Stimulated activated CD4-positive, alpha-beta T cell treated with anti-CD3 and anti-CD28 coated beads, TNF-alpha, amount 100 ng/mL, for 4 hours (primary cell): ENCODE measurements around the gene ZFP91.
A peak's percentile ranks its signal among the peaks of the same experiment; 100 is the strongest.

Source experiments
- DNase-seq, 3 experiments: peaks; one replicate each; pipeline ENCODE4 v3.0.0-alpha.2; 2020; ENCODE audit warnings: low read depth in 3 of 3

ZFP91 gene

DNA sequence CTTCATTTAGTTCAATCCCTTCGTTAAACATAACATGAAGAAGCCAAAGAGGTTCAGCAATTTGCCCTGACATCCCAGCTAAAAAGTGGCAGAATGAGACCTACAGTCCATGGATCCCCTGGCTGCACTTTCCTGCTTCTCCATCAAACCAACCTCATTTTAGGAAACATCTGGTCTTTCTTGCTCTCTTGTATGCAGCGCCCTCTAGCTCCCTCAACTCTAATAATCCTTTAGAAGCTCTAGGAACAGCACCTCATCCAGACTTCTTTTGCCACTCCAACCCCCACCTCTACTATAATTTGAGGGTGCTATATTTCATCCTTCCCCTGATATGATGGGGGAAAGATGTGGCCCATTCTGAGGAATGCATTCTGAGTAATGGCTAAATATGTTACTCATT lies 51.0 kb downstream of the ZFP91 start:
- DNase-seq, result no peak

DNA sequence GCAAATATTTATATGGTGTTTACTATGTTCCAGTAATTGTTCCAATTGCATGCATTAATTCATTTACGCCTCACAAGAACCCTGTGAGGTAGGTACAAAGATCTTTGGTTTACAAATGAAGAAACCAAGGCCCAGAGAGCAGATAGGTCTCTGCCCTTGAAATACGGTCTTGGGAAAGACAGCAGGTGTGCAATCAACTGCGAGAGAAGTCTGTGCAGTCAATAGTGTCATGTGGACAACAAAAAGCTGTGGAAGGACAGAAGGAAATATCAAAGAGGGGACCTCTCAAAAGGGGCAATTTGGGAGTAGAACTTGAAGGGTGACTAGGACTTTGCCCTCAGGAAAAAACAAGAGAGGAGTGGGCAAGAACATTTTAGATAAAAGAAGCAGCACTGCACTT lies 52.5 kb downstream of the ZFP91 start:
- DNase-seq, result no peak

DNA sequence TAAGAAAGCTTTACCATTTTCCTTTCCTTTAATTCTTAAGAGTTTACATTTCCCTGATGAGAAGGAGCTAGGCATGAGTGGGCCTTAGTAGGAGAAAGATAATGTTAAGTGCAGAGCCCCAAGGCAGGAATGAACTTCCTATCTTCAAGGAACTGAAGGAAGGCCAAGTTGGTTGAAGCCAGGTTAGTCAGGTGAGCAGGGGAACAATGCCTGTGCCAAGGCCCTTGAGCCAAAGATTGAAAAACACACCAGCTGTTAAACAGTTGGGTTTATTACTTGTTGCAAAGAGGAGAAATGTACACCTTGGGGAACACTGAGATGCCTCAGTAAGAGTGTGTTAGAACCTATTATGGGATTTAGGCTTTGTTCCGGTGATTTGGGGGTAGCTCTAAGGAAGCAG lies 53.6 kb downstream of the ZFP91 start:
- no peak for DNase-seq

DNA sequence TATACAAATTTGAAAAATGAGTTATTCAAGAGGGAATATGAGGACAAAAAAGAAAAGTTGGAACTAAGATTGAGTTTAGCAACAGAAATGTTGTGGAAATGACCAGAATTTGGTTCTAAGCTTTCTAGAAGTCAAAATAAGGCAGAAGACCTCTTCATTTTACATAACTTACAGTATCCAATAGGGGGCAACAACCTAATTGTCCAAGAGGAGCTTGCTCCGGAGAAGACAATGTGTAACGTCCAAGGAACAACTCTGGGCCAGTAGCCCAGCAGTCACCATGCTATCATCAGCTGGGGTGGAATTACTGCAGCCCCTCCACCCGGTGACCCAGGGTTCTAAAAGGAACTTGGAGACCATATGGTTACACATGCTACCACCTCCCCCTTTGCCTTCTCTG lies 57.7 kb downstream of the ZFP91 start:
- DNase-seq, result no peak

DNA sequence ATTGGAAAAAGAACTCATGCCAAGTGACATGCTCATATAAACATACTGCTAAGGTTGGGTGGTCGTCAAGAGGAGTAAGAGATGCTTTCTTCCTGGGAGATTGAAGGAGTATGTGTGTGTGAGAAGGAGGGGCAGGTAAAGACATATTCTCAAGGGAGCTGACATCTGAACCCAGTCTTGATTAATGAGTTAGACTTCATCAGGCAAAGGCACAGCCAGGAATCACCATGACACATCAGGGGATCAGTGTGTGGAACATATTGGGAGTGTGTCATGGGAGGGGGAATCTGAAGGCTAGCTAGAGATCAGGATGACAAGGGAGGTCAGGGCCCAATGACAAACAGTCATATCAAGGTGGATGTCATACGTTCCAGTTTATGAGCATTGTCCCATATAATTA lies 58.5 kb downstream of the ZFP91 start:
- DNase-seq, result no peak

DNA sequence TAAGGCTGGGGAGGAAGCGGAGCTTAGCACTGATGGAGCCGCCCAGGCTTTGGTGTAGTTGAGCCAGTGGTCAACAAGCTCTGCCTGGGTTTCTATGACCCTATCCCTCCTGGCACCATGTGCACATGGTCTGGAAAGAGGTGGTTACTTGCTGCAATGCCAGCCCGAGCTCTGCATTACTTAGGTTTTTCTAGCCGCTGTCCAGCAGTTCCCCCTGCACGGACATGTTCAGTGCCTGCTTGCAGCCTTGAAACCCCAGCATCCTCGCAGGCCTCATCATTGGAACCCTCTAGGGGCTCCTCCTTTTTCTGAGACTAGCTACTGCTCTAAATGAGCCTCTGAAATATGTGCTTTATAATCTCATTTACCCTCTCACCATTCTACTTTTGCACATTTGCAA lies 60.2 kb downstream of the ZFP91 start:
- no peak for DNase-seq

DNA sequence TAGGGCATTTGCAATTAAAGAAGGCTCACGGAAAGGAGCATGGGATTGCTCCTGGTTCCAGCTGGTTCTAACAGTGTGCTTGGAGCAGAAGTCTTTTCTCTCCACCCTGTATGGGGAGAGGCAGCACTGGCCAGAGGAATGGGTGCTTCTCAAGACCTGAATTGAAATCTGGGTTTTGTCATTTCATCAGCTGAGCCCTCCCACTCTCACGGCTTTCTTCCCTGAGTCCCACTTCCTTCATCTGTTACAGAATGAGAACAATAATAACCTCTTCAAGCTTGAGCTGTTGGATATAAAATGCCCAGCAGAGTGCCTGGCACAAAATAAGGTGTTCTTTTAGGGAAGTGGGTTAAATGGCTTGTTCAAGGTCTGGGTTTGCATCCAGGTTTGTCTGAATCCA lies 60.8 kb downstream of the ZFP91 start:
- no peak for DNase-seq

DNA sequence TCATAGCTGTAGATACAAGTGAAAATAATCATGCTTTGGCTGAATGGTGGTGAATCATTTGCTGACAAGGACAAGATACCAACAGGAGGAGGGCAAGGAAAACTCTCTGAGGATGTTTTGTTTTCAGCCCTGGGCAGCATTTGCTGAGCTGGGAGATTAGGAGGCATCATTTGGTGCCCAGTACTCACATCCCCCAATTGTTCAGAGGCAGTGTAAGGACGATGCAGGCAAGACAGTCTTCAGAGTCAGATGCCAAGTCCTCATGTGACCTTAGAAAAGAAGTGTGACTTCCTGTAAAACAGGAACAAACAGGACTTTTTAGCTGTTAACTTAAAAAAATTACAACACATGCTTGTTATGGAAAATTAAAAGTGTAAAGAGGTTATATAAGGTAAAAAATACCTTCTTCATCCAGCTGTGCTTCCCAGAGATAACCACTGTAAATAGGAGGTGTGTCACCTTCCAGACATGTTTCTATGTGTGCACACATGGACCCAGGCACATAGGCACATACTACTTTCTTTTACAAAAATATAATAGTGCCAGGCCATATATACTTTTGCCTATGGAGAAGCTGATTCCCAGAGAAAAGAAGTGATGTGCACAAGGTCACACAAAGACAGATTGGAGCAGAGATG lies 61.6 kb downstream of the ZFP91 start:
- no peak for DNase-seq

DNA sequence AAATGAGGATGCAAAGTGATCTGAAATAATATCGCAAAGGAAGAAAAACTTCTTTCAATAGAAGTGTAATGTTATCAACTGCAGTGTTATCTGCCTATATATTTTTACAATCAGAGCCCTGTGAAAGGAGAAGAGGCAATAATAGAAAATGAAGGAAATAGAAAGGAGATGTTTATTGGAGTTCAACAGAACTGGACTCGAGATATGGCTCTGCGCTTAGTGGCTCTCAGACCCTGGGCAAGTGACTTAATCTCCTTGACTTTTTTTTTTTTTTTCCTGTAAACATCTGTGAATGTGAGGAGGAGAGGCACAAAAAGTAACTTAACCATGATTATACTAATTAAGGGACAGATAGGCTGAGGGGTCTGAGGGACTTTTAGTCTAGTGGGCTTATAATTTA lies 62.5 kb downstream of the ZFP91 start:
- DNase-seq, result no peak

DNA sequence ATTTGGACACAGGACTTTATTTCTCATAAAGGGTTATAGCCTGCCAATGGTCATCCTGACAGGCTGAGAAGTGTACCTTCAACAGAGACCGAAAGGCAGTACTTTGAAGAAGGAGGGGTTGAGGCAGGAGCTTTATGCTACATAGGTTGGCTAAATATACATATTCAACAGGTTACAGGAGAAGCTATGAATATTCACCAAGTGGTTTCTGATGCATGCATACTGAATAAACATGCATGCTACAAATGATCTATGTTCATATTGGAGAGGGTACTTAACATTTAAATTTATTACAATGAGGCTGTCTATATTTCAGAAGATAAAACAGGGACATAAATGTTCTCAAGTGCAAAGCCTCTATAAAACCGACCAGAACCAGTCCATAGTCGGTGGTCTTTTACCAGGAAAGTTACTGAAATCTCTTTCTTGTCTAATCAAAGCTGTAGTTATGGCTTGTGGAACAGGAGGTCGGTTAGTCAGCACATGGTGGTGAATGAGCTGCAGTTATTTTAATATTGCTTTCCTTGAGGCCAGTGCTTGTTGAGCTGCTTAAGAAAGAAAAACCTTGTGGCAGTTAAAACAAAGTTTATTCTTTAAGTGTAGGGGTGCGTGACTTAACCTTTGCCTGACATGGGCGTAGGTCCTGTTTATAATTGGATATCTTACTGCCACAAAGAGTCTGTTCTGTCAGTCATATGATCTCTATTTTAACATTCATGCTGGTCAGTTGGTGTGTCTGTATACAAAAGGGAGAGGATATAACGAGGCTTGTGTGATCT lies 63.1 kb downstream of the ZFP91 start:
- DNase-seq, result no peak

DNA sequence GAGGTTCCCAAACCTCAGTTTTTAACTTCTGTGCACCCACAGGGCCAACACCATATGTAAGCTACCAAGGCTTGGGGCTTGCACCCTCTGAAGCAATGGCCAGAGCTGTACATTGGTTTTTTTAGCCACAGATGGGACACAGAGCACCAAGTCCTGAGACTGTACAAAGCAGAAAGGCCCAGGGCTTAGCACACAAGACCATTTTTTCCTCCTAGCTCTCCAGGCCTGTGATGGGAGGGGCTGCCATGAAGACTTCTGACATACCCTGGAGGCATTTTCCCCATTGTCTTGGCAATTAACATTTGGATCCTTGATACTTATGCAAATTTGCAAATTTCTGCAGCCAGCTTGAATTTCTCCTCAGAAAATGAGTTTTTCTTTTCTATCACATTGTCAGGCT lies 67.0 kb downstream of the ZFP91 start:
- no peak for DNase-seq

DNA sequence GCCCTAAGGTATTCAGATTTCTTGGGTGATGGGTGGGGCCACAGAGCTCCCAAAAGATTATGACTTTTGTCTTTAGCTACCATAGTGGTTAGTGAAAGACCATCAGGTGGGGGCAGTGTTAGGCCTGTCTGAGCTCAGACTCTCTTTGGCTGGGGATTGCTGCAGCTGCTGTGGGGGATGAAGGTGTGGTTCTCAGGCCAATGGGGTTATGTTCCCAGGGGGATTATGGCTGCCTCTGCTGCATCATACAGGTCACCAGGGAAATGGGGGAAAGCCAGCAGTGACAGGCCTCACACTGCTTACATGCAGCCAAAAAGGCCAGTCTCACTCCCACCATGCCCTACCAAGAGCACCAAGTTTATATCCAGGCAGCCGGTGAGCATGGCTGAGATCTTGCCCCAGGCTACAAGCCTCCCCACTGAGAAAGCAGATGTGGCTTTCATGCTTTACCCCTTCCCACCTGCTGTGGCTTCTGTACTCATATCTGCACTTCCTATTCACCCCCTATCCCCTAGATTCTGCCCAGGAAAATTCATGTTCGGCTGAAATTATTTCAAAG lies 68.4 kb downstream of the ZFP91 start:
- DNase-seq, result no peak

DNA sequence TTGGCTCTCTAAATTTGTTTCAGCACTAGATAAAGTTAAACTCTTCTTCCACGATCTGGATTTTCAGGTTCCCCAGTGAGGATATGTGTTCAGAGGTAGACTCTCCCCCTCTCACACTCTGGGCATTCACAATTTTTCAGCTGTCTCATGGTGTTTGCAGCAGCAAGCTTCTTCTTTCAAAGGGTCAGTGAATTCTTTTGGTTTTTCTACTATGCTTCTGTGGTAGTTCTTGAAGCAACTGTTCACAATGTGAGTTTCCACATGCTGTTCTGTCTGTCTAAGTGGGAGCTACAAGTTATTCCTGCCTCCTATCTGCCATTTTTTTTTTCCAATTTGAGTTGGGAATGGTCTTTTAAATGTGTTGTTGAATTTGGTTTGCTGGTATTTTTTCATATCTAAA lies 69.0 kb downstream of the ZFP91 start:
- no peak for DNase-seq

DNA sequence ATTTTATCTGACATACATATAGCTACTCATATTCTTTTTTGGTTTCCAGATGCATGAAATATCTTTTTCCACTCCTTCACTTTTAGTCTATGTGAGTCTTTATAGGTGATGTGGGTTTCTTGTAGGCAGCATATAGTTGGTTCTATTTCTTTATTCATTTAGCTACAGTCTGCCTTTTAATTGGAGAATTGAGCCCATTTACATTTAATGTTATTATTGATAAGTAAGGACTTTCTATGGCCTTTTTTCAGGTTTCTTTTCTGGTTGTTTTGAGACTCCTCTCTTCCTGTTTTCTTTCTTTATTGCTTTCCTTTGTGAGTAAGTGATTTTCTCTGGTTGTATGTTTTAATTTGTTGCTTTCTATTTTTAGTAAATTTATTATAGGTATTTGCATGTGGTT lies 70.8 kb downstream of the ZFP91 start:
- no peak for DNase-seq

DNA sequence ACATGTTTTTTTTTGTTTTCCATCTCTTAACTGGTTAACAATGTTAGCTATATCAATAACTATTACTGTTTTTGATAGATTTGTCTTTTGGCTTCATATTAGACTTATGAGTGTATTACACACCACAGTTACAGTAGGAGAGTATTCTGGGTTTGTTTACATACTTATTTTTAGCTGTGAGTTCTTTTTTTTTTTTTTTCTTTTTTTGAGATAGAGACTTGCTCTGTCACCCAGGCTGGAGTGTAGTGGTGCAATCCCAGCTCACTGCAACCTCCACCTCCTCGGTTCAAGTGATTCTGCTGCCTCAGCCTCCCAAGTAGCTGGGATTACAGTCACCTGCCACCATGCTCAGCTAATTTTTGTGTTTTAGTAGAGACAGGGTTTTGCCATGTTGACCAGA lies 71.6 kb downstream of the ZFP91 start:
- DNase-seq, result no peak

DNA sequence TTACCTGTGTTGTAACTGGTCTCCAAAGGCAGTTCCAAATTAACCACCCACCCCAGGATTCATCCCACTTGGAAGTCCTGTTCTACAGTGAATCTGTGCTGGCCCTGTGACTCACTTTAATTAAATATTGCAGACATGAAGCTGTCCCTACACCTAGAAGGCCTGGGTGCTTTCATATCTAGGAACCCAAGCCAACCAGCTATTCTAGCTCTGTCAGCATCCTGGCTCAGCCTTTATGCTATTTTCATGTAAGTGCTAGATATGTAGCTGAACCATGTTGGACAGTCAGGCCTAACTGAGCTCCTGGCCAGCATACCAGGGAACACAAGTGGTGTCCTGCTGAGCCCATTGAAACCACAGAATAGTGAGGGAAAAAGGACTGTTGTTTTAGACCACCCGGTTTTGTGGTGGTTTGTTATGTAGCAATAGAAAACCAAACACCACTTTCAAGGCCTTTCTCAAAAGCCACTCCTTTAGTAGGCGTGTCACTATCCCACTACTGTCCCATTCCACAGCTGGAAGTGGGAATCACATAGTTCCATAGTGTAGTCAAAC lies 73.9 kb downstream of the ZFP91 start:
- DNase-seq, result no peak

DNA sequence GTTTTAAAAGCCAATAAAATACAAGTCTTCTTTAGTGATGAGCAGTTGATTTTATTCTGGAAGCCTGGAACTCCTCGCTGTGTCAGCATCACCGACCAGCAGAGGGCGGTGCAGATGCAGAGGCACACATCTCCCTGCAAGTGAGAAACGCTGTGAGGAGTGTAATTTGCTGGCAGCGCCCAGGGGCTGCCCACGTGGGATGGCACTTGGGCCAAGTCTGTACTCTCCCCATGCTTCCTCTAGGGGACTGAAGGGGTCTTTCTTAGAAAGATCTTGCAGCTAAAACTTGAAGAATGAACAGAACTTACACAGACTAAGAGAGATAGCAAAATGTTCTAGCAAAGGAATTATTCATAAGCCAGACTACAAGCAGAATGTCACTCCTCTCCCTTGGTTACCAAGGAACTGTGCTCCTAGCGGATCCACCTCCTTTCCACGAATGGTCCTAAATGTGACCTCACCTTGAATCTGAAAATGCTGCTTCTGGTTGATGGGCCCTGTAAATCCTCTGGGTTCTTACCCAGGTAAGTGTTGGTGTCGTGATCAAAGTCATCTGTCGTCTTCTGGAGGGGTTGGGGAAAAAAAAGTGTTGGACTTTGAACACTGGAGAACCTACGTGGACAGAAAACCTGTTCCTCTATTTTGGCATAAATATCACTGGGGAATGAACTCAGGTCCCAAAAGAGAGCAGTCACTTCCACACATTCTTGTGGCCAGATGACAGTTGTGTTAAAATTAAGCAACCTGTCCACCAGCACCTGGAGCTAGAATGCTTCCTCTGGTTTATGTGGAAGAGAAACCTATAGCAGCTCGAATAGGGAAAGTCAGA lies 75.4 kb downstream of the ZFP91 start:
- peak; percentile 52 to 64 (median 55) for DNase-seq

DNA sequence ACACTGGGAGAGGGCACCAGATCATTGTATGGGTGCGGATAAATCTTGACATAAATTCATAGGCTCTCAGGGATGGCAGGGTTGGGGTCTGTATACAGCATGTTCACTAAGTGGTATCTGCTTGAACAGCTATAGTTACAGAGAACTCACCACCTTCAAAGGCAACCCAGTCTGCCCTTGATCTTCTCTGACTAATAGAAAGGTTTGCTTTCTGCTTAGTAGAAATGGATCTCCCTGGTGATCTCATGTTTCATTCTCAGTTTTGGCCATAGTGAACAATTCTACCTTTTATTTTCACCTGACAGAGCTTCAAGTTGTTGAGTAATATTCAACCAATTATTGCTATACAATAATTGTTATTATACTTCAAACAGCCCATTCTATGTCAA lies 76.0 kb downstream of the ZFP91 start:
- no peak for DNase-seq

DNA sequence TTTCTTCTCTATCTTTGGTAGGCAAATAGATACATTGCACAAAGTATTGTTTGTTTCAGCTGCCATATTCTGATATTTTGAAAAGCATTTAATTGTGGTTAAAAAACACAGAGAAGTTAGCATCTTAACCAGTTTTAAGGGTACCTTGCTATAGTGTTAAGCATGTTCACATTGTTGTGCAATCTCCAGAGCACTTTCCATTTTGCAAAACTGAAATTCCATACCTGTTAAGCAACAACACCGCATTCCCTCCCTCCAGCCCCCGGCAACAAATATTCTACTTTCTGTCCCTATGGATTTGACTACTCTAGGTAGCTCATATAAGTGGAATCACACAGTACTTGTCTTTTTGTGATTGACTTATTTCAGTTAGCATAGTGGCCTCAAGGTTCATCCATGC lies 77.5 kb downstream of the ZFP91 start:
- DNase-seq, result no peak

DNA sequence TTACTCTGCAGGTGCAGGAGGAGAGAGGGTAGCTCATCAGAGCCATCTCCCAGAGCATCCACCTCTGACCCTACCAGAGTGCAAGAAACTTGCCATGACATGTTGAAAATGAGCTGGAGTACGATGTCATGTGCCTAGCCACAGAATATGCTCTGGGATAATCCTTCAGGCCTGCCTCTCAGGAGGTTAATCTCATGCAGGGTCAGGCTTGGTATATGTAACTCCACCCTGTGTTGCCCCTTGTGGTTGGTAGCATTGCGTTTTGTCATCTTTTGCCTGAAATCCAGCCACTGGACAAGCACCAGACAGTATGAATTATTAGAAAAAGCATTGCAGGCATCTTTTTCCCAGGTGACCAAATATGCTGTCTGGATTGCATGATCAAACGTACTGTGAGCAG lies 79.8 kb downstream of the ZFP91 start:
- DNase-seq, result no peak

DNA sequence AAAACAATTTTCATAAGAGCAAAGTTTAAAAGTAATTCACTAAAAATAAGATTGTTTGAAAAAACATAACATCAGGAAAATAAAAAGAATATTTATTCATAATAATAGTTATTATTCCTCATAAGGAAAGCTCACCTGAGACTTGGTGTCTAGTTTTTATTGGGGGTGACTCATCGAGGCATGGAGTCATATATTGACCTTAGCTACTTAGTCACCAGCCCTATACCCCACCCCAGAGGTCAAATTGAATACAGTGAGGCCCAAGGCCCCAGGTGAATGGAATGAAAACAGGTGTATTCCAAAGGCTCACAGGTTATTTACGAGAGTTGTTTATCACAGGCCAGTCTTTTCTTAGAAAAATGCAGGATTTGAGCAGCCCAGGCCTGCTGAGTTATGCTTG lies 80.5 kb downstream of the ZFP91 start:
- DNase-seq, result no peak

DNA sequence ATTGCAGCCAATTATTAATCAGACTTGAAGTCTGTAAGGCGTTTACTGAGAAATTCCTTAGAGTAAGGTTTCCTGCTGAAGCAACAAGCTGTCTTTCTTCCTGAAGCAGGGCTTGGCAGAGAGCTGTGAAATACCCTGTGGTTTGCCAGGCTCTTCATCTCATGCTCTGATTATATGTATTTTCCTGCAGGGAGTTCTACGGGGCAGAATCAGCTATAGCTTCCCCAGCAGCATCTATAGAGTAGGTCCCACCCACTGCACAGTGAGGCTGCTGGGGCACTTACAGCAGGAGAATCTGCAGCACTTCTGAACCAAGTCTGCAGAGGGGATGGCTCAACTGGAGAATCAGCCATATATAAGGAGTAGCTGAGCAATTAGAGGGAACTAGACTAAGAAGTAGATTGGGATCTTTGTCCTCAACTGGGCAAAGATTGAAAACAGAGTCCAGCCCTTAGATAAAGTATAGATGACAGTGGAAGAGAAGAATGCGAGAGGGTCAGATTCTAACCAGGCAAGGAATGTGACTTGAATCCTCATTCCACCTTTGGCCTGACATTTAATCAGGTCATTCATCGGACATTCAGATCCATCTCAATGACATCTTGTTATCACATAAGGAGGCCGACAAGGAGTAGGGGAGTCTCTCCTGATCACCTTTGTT lies 81.2 kb downstream of the ZFP91 start:
- DNase-seq, result no peak
